Testis (tissue), 2 donors: ENCODE data around the gene SQSTM1.

Source experiments
- POLR2A ChIP-seq: fragments of 450-650 bp; IDR thresholded peaks from one replicate; pipeline ENCODE4 v1.6.1; 2017; ENCODE audit warnings: antibody characterized with exemption, mild to moderate bottlenecking, moderate library complexity
- TF ChIP-seq, protein P1 (sequence below), 3 experiments: fragments of 450-650 bp in 2 of 3; fragments of 200-600 bp in 1 of 3; sonication (generic) in 1 of 3; IDR thresholded peaks; one replicate each; pipeline ENCODE4 v1.5.1; 2016 to 2019; ENCODE audit warnings: antibody characterized with exemption in 3 of 3, mild to moderate bottlenecking in 2 of 3, moderate library complexity in 1 of 3

GRCh38 chr5:179803651-179804554 lies 16.8 kb upstream of the SQSTM1 start:
- no peak for TF ChIP-seq POLR2A
- TF ChIP-seq, protein P1, sequence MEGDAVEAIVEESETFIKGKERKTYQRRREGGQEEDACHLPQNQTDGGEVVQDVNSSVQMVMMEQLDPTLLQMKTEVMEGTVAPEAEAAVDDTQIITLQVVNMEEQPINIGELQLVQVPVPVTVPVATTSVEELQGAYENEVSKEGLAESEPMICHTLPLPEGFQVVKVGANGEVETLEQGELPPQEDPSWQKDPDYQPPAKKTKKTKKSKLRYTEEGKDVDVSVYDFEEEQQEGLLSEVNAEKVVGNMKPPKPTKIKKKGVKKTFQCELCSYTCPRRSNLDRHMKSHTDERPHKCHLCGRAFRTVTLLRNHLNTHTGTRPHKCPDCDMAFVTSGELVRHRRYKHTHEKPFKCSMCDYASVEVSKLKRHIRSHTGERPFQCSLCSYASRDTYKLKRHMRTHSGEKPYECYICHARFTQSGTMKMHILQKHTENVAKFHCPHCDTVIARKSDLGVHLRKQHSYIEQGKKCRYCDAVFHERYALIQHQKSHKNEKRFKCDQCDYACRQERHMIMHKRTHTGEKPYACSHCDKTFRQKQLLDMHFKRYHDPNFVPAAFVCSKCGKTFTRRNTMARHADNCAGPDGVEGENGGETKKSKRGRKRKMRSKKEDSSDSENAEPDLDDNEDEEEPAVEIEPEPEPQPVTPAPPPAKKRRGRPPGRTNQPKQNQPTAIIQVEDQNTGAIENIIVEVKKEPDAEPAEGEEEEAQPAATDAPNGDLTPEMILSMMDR (IDR thresholded peaks at IDR 0.05) = no peak
